ENCODE data around the gene SMNDC1.
A peak's percentile ranks its signal among the peaks of the same experiment; 100 is the strongest.
"Not testable (repeated sequence)": the region's sequence is repeated elsewhere in the genome, so short reads cannot be mapped to it uniquely, and the experiment has no call there.

SMNDC1 gene

DNA sequence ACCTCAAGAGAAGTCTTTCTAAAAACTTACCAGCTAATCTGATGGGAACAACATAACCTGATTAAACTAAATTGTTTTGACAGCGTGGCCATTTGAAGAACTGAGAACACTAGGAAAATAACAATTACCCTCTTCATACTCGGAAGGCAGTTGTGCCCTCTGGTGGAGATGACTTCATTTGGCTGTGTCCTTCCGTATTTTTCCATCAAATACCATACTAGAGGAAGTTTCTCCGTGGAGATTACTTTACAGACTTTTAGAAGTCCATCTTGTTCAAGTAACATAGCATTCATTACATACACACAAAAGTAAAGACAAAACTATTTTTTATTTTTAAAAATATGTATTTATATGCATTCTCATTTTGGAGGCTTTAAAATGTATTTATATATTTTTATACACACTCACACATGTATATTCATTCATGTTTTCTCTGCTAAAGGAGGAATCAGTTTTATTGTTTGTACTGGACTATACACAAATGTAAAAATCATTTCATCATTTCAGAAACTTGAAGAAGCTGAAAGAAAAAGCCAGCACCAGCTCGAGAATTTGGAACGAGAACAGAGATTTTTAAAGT lies 25.2 kb downstream of the SMNDC1 start:
- DNase-seq (ENCODE audit: low spot score) = peak; percentile 90

DNA sequence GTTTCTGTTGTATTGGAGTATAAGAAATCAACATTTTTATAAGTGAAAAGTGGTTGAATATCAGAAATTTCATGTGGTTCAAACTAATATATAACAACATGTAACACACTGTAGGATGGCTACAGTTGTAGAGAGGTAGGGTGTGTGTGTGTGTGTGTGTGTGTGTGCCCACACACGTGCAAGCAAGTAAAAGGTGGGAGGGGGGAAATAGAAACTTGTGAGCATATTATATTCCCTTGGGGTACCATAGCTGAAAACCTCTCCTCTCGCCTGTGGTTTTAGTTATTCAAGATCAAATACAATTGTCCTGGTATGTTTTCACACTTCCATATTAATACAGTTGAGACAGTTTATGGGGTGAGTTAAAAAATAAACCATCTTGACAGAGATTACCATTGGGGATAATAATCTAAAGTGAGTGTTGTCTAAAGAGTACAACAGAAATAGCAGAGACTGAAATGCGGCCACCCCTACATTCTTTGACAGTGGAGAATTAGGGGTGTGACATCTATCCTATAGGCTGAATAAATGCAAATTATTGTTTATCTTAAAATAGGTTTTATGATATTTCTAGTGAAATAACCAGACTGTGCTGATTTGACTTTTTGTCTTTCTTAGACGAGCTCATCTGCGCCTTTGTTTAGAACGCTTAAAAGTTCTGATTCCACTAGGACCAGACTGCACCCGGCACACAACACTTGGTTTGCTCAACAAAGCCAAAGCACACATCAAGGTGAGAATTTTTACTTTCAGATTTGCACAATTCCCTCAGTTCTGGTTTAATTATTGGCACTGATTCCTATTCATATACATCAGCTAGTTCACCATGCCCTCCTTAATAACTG lies 25.9 kb downstream of the SMNDC1 start:
- no peak for DNase-seq (ENCODE audit: low spot score)

DNA sequence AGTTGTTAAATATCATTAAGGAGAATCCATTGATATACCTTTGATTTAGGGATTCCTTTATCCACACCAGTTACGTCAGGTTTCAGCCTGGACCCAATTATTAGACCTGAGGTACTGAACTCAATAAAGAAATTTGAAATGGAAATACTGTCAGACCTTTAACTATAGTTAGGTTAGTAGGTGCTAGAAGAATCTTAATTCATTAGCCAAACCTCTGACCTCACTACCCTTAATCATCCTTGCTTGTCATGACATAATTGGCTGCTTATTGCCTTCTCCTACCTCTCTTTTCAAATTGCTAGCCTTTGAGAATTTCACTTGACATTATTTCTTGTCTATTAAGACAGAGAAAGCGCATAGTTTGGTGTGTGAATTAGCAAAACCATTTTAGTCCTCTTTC lies 27.1 kb downstream of the SMNDC1 start:
- no peak for DNase-seq (ENCODE audit: low spot score)

DNA sequence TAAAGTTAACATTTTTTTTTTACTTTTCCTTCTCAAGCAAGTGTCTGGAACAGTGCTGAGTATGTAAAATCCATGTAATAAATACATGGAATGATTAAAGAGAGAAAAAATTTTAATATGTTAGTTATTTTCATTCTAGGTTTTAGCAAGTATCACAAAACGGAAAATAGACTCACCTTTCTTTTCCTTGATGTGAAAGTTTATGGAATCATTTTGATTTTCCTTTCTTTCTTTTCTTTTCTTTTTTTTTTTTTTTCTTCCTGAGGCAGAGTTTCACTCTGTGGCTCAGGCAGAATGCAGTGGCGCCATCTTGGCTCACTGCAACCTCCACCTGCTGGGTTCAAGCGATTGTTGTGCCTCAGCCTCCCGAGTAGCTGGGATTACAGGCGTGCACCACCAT lies 28.1 kb downstream of the SMNDC1 start:
- DNase-seq (ENCODE audit: low spot score) = no peak

DNA sequence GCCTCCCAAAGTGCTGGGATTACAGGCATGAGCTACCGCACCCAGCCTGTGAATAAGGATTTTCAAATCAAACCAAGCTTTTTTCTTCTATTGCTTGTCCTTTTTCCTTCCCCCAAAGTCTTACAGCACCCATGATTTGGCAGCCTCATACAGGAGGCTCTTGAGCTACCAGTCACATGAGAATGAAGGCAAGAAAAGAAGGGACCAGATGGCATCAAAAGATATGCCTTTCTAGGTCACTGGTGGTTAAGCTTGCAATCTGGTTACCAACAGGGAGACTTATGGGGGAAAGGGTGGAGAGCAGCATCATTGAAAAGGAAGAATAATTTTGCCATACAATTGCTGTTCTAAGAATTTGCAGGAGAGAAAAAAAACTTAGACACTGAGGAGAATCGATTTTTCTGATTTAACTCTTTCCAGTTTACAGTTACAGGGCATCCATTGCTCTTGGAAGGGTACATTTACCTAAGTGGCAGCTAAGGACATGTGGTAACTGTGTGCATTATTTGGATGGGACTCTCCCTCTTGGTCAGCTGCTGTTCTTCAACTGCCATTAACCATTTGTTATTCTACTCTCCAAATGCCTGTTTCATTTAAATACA lies 29.5 kb downstream of the SMNDC1 start:
- DNase-seq (ENCODE audit: low spot score) = no peak

DNA sequence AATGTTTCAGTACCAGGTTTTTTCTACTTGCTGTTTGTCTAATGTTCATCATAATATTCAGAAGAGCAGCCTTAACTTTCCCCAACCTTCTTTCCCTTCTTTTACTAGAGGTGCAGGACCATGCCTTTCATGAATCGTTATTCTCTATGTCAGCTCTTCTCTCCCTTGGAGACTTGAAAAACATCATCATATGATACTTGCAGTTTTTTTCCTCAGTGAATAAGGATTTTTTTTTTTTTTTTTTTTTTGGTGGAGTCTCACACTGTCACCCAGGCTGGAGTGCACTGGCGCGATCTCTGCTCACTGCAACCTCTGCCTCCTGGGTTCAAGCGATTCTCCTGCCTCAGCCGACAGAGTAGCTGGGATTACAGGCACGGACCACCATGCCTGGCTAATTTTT lies 30.1 kb downstream of the SMNDC1 start:
- DNase-seq (ENCODE audit: low spot score) = no peak

DNA sequence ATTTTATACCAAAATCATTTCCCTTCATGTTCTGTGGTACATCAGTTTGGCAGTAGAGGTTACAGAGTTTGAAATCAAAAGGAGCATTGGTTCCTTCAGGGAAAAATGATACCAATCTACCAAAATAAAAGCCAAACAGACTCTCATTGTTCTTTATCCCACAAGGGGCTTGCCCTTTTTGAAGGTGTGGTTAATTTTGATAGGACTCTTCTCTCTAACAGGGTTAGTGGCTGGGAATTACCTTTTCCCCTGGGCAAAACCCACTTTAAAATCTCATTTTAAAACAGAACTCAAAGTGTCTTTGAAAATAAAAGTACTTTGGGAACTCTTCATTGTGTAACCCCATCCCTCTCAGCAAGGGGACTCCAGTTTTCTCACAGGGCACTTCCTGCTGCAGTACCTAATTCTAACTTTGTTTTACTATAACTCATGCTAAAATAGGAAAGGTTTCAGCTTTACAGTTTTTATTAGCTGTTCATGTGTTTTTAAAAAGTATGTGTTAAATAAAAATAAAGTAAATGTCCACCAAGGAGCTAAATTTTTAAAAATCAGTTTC lies 30.6 kb downstream of the SMNDC1 start:
- DNase-seq (ENCODE audit: low spot score) = no peak

DNA sequence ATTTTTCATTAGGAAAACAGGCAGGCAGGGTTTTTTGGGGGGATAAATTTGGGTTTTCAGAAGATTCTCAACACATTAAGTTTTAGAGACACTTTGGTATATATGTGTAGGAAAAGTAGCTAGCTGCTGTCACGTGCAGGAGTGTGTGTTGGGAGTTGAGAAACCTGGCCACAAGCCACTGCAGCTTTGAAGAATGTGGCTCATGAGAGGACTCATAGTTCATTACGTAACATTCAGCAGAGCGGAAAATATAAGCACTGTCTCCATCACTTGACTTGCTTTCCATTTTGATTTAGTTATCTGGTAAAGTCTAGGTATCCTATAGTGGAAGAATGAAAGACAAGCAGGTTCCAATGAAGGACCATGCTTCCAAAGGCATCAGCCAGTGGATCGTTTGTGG lies 31.2 kb downstream of the SMNDC1 start:
- DNase-seq (ENCODE audit: low spot score) = no peak

DNA sequence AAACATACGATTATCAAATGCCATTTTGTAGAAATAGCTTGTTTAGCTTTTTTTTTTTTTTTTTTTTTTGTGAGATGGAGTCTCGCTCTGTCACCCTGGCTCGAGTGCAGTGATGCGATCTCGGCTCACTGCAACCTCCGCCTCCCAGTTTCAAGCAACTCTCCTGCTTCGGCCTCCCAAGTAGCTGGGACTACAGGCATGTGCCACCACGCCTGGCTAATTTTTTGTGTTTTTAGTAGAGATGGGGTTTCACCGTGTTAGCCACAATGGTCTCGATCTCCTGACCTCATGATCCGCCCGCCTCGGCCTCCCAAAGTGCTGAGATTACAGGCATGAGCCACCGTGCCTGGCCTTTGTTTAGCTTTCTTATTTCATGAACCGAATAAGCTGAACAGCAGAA lies 31.7 kb downstream of the SMNDC1 start:
- not testable (repeated sequence) for DNase-seq (ENCODE audit: low spot score)

DNA sequence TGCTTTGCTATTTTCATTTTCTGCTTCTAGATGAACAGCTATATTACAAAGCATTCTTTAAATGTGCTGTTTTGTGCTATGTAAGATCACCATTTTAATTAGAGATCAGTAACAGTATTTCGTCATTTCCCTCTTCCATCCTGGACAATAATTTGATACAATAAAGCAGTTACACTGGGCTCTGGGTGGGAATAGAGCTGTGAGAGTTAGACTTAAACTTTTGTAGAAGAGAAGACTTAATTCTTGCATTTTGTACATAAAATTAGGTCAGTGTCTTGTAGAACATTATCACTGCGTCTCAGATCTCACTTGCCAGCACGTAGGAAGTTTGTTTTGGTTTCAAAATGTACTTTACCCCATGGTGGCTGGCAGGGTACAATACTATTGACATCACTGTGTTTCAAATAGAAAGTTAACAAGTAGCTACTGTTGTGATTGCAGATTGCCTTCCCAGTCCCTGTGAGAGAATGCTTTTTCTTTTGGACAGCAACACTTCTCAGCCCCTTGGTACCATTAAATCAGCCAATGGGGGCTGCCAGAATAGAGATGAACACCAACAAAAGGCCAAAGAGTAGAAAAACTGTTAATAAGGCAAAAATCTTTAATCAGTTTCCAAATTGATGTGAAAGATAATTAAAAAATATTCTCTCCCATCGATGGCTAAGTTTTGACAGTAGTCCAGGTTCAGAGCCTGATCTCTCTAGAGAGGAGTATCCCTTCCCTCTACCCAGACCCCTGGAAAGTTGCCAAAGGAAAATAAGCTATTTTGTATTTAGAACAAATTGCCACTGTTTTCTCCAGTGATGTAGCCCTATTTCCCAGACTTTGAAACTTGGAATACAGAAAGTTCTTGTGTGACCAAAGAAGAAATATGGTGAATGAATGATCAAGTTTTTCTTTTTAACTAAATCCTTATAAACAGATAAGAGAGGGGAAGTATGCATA lies 35.1 kb downstream of the SMNDC1 start:
- DNase-seq (ENCODE audit: low spot score) = peak; percentile 91

DNA sequence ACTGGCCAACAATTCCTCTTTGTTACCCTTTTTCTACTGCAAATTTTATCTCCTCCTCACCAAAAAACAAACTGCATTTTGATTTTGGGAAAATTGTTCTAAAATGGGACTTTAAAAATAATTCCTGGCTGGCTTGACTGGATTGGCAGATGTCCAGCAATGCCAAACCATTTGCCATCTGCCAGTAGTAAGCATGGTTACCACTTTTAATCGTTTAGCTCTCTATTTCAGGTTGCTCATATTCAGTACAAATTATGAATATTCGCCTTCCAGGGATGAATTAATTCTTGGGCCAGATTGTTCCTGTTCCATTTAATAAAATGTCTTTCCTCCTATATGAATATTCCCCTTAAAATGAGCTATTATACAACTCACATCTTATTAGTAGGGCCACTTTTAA lies 35.7 kb downstream of the SMNDC1 start:
- no peak for DNase-seq (ENCODE audit: low spot score)

DNA sequence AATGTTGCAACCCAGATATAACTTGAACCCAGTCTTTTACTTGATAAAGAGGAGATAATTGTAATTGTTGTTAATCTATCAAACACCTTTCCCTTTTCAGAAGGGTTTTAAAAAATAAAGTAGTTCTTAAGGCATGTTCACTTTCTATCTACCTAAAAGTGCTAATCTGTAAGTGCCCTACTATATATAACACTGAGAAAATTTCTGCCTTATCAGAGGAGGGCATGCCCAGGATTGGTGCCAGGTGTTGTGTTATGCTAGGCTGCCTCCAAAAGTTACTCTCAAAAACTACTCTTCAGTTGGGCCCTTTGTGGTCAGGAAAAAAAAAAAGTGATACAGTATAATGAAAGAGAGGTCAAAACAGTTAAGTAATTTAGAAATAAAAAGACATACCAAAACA lies 36.3 kb downstream of the SMNDC1 start:
- no peak for DNase-seq (ENCODE audit: low spot score)

DNA sequence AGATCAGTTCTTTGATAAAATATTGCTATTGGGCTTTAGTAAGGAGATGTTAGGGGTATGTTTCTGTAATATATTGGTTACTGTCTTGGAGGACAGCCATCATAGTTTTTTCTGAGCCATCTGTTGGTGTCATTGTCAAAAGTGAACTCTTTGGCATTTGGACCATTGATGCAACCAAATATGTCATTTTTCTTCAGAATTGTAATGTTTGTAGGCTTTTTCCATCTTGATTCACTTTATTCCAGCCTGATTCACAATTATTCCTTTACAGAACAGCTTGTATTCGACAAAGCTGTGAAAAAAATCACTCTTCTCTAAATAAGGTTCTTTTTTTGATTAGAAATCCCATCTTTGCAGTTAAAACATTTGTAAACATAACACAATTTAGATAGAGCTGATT lies 37.4 kb downstream of the SMNDC1 start:
- no peak for DNase-seq (ENCODE audit: low spot score)

DNA sequence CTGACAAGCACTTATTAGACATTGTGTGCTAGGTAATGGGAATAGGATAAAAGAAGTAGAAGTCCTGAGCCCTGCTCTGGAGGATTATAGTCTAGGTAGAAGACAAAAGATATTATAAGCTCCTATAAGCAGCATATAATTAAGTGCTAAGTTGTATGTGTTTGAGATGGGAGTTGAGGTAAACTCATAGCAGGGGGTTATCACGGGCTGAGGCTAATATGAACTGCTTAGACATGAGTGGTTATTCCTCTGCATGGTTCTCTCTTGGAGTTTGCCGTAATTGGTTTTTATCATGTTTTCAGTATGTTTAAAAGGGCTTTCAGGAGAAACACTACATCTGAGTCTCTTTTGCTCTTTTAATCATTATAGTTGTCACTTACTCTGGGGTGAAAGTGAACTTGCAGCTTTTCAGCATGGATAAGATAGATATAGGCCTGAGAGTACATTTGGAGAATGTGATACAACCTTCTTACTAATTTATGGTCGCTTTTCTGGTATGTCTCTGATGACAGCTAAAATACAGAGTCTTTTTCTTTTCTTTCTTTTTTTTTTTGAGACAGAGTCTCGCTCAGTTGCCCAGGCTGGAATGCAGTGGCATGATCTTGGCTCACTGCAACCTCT lies 39.0 kb downstream of the SMNDC1 start:
- no peak for DNase-seq (ENCODE audit: low spot score)

DNA sequence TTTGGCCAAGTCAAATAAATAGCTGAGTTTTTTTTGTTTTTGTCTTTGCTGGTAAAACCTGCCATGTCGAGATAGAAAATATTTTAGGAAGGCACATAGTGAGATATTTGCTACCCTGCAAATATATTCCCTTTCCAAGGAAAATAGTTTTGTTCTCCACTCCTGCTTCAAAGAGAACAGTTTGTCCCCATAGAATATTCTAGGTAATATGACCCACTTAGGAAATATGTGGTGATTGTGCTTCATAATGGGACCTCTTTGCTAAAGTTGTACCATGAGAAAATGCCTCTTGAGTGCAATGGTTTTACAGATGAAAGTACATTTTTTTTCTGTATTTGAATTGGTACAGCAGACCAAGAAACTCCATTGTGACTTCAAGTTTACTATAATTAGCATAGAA lies 41.6 kb downstream of the SMNDC1 start:
- DNase-seq (ENCODE audit: low spot score) = no peak

DNA sequence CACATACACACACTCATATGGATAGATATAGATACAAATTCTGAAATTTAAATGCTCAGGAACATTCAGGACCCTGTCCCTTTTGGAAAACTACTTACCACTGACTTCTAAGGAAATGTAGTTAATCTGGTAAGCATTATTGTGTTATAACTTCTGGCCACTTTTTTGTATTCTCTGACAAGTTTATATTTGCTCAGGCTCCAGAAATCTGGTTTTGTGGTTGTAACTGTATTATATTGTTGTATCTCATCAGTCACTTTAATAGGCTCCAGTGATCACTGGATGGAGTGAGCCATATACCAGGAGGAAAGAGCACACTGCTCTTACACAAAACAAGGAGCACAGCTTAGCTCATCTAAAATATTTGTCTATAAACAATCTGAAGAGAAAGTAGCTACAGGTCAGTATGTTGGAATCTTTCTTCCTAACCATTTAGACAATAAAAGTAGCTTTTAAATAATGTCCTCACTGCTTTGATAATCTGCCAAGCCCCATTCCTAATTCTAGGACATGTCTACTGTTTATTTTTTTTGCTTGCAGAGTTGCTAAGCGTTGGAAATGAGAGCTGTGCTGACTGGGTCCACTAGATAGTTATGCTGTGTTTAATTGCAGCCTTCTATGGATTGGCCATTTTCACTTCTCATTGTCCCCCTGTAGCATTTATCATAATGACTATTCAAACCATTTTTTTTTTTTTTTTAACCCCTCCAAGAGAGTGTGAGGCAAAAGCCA lies 43.8 kb downstream of the SMNDC1 start:
- no peak for DNase-seq (ENCODE audit: low spot score)

DNA sequence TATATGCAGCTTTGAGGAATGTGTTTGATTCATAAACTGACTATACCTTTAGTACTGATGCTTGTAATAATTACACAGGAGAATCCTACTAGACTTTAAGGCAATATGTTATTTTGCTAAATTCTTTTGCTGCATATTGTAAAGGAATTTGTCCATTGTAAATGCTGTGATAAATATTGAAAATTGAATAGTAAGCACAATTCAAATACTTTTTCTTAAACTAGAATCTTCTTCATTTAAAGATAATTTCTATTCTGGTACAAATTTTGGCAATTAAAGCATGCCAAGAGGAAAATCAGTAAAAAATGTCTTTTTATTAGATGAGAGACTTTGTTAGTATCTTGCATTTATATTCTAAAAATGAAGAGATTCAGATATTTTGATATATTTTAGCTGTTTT lies 45.4 kb downstream of the SMNDC1 start:
- no peak for DNase-seq (ENCODE audit: low spot score)

DNA sequence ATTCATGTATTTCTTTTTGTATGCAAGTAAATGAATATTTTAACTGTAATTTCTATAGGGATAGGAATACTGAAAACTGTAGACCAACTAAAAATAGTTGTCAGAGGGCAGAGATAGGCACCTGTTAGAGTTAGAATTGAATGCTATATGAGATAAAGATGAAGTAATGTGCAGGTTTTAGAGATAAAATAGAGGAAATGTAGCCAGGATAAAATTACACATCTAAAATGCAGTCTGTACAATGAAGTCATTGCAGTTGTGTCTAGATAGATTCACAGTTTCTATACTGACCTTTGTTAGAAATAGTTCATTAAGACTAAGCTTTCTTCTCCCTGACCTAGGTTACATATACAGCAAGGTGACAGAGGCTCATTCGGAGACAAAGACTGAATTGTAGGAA lies 46.2 kb downstream of the SMNDC1 start:
- no peak for DNase-seq (ENCODE audit: low spot score)

DNA sequence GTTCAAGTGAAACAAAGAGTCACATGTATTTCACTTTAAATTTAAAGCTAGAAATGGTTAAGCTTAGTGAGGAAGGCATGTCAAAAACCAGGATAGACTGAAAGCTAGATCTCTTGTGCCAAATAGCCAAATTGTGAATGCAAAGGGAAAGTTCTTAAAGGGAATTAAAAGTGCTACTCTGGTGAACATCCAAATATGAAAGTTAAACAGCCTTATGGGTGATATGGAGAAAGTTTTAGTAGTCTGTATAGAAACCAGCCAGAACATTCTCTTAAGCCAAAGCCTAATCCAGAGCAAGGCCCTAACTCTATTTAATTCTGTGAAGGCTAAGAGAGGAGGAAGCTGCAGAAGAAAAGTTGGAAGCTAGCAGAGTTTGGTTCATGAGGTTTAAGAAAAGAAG lies 50.3 kb downstream of the SMNDC1 start:
- no peak for DNase-seq (ENCODE audit: low spot score)

DNA sequence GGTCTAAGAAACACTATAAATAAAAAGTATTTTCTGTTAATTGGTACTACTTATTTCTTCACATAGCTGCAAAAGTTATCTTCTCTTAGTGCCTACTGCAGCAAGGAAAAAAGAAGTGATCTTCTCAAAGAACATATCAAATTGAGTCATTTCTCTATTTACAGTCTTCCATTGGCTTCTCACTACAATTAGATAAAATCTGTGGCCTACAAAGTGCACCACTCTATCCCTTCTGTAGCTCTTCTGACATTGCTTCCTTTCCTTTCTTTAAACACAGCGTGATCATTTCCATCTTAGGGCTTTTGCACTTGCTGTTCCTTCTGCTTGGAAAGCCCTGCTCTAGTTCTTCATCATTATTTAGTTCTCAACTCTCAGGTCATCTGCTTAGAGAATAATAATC lies 52.6 kb downstream of the SMNDC1 start:
- no peak for DNase-seq (ENCODE audit: low spot score)

DNA sequence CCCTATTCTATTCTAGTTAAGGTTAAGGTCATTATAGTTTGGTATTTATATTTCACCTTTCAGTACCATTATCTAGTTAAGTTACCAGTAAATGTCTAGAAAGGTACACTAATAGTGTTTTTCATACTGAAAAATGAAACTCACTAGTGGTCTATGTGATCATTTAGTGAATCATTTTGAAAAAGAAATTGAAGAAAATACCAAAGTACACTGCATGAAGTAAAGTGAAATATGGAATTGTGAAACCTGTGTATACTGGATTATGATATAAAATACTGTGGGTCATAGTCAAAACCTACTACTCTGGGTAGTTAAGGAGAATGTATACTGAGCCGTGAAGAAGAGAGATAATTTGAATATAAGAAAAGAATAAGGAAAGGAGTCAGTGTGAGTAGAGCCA lies 53.3 kb downstream of the SMNDC1 start:
- DNase-seq (ENCODE audit: low spot score) = not testable (repeated sequence)

Data from globus pallidus (tissue), 1 donor.